ENCODE measurements around the gene TRPC5OS.

The TRPC5OS gene

DNA sequence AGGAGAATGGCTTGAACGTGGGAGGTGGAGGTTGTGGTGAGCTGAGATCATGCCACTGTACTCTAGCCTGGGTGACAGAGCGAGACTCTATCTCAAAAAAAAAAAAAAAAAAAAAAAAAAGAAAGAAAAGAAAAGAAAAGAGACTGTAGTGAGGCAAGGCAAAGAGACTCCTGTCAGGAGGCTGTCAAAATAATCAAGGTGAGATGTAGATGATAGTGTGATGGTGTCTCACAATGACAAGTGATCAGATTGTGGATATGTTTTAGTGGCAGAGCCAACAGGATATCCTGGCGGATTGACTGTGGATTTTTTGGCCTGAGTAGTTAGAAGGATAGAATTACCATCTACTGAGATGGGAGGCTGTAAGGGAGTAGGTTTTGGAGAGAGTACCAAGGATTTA, 12.6 kb downstream of the TRPC5OS start:
- TF ChIP-seq, protein P1, sequence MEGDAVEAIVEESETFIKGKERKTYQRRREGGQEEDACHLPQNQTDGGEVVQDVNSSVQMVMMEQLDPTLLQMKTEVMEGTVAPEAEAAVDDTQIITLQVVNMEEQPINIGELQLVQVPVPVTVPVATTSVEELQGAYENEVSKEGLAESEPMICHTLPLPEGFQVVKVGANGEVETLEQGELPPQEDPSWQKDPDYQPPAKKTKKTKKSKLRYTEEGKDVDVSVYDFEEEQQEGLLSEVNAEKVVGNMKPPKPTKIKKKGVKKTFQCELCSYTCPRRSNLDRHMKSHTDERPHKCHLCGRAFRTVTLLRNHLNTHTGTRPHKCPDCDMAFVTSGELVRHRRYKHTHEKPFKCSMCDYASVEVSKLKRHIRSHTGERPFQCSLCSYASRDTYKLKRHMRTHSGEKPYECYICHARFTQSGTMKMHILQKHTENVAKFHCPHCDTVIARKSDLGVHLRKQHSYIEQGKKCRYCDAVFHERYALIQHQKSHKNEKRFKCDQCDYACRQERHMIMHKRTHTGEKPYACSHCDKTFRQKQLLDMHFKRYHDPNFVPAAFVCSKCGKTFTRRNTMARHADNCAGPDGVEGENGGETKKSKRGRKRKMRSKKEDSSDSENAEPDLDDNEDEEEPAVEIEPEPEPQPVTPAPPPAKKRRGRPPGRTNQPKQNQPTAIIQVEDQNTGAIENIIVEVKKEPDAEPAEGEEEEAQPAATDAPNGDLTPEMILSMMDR (conservative IDR thresholded peaks at IDR 0.05; ENCODE audit: low read depth, low read length): no peak
- no peak for DNase-seq (ENCODE audit: low read depth)
- no peak overlapping the region for H3K4me3 ChIP-seq (ENCODE audit: low read length)

DNA sequence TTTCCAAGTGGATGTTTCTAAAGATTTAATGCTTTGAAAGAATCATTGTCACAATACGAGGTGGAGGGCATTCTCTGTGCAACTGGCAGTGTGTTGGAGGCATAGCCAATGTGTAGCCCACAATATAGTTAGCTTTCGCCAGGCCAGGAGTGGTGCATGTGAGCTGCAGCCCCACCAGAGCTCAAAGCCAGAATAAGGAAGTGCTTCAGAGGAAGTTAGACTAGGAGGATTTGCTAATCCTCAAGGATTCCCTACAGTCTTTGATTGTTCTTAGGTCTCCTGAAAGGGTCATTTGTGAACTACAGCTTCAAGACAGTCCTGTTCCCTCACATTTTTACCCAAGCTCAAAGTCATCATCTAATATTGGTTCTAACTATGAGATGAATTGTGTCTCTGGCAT, 16.4 kb downstream of the TRPC5OS start:
- DNase-seq (ENCODE audit: low read depth): no peak
- no peak overlapping the region for H3K4me3 ChIP-seq (ENCODE audit: low read length)
- TF ChIP-seq, protein P1 (conservative IDR thresholded peaks at IDR 0.05; ENCODE audit: low read depth, low read length): no peak

DNA sequence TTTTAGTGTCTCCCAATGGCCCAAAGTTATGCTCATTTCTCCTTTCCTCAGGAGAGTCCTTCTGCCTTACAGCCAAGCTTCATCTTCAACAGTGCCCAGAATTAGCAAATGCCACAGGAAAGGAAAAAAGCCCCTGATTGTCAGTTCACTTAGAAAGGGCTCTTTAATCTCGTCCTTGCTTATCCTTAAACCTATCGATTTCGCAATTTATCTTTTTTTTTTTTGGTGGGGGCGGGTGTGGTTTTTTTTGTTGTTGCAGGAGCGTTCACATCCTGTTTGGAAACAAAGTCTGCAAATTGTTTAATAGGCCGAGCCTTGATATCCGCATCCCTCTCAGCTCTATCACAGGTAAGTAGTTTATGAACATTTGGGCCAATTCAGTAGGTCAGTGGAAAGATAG, 20.2 kb downstream of the TRPC5OS start:
- DNase-seq (ENCODE audit: low read depth): no peak
- H3K4me3 ChIP-seq (ENCODE audit: low read length): no peak overlapping the region
- TF ChIP-seq, protein P1 (conservative IDR thresholded peaks at IDR 0.05; ENCODE audit: low read depth, low read length): no peak

DNA sequence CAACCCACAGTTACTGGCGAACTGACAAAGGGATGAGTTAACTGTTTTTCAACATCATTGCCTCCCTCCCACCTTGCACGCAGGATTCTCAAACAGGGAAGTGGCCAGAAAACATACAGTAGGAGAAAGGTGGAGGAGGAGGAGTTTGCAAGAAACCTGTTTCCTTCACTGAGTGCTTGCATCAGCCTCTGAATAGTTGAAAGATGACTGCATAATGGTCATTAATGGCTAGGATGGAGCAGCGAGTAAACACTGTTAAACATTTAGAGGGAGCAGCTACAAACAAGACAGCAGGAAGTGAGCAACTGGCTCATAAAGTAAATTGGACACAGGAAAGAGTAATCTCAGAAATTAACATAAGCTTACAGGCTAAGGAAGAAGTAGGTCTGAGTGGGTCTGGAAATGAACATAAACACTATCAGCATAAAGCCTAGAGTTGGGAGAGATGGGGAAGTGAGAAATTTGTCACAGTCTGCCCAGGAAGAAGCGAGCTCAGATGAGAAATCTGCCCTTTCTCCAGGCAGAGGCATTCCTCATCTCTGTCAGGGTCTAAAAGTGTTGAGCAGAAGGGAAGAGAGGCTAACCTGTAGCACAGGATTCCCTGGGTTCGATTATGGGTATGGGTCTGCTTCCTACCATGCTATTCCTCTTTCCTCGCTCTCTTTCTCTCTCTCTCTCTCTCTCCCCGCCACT, 38.6 kb downstream of the TRPC5OS start:
- DNase-seq (ENCODE audit: low read depth): no peak
- TF ChIP-seq, protein P1 (conservative IDR thresholded peaks at IDR 0.05; ENCODE audit: low read depth, low read length): no peak
- H3K4me3 ChIP-seq (ENCODE audit: low read length): no peak overlapping the region

DNA sequence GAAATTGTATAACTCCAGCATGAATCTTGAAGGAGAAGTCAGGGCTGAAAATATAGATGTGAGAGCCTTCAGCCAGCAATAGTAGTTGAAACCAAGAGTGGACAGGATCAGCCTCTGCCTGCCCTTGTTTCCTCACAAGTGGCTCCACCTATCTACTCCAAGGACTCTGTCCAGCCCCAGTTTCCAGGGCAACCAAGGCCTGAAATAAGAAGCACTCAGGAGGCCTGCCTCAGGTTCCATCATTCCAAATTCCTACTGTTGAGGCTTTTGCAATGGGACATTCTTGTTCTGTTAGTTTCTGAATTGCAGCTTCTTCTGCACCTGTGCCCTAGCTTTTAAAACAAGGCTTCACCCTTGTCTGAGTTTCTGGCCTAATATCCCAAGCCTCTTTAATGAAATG, 41.6 kb downstream of the TRPC5OS start:
- TF ChIP-seq, protein P1 (conservative IDR thresholded peaks at IDR 0.05; ENCODE audit: low read depth, low read length): no peak
- no peak for DNase-seq (ENCODE audit: low read depth)
- no peak overlapping the region for H3K4me3 ChIP-seq (ENCODE audit: low read length)

DNA sequence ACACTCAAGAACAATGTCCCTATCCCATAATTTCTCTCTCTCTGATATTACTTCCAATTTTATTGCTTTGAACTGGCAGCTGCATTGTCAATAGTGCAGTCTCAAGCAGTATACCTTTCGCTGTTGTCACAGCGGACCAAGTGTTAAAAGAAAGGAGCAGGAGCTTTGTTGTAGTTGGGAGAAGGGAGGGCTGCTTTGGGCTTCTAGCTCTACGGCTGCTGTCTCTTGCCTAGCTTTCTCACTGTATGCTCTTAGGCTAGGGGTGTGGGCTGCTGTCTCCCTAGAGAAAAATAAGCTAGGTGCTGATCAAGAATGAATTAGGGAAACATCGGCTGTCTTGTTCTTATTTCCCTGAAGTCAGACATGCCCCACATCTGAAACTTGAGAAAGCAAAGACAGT, 52.5 kb downstream of the TRPC5OS start:
- TF ChIP-seq, protein P1 (conservative IDR thresholded peaks at IDR 0.05; ENCODE audit: low read depth, low read length): no peak
- H3K4me3 ChIP-seq (ENCODE audit: low read length): no peak overlapping the region
- DNase-seq (ENCODE audit: low read depth): no peak
